ENCODE measurements around the gene MYO1G. TPM values are rescaled to one million over a fixed set of nuclear protein-coding genes. Genes with fewer than 3 reads are reported as not detected.

MYO1G gene
- total RNA-seq, 4 donors from 2014 or later, result 1.3 to 5.0 (median 2.6) TPM

DNA sequence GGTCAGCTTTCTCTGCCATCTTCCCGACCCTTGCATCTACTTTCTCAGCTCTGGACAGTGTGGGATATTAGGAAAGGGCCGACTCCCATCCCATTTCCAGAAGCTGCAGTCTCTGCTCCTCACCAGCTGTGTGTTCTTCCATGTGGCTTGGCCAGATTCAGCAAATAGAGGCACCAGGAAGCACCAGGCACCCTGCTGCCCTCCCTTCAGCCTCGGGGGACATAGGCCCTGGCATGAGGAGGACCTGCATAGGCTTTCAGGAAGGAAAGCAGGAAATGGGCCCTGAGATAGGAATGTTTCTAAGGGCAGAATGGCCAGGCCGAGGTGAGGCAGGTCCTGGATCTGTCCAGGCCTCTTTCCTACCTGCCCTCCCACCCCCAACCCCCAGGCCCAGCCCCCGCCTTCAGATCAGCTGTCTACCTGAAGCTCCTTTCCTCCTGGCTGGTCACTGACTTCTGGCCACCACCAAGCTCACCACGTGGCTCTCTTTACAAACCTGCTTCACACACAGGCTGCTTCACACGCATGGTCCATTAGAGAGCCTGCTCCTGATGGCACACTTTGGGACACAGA, 66.0 kb downstream of the MYO1G start:
- Histone ChIP-seq H3K27ac (peak overlapping the region in 1 of 4 donors; percentile 30), H3K36me3 (no peaks in the 10 kb centered on the region), H3K4me1 (peaks cover 7 to 19% (median 13%) of the 10 kb centered on the region in 3 donors), H3K27me3 (no peaks in the 10 kb centered on the region), H3K9me3 (no peaks in the 10 kb centered on the region), H3K4me3 (no peak overlapping the region)
- TF ChIP-seq, protein P1, sequence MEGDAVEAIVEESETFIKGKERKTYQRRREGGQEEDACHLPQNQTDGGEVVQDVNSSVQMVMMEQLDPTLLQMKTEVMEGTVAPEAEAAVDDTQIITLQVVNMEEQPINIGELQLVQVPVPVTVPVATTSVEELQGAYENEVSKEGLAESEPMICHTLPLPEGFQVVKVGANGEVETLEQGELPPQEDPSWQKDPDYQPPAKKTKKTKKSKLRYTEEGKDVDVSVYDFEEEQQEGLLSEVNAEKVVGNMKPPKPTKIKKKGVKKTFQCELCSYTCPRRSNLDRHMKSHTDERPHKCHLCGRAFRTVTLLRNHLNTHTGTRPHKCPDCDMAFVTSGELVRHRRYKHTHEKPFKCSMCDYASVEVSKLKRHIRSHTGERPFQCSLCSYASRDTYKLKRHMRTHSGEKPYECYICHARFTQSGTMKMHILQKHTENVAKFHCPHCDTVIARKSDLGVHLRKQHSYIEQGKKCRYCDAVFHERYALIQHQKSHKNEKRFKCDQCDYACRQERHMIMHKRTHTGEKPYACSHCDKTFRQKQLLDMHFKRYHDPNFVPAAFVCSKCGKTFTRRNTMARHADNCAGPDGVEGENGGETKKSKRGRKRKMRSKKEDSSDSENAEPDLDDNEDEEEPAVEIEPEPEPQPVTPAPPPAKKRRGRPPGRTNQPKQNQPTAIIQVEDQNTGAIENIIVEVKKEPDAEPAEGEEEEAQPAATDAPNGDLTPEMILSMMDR (IDR thresholded peaks at IDR 0.05), result no peak
- no peak for TF ChIP-seq POLR2A (IDR thresholded peaks at IDR 0.05)
- intact Hi-C loops (cut with DNase I), result no loop called here
- no peak for DNase-seq
- 31 to 38% methylated on average over 3 to 6 of the region's 7 CpGs for WGBS, 2 donors

Other genes with a start within 250 kb of the MYO1G start
- 10 to 100 TPM in 3 of 4 donors, 1 to 10 TPM in 1; 6.9 to 25.4 (median 18.3) TPM for gene ZMIZ2, start 230.2 kb downstream of the MYO1G start, total RNA-seq
- 1,000 to 10,000 TPM; 1,726 to 3,682 (median 2,875) TPM for gene PPIA, start 182.3 kb downstream of the MYO1G start, total RNA-seq
- gene H2AZ2, start 130.9 kb downstream of the MYO1G start, total RNA-seq, result 100 to 1,000 TPM in 2 of 4 donors, 10 to 100 TPM in 2; 65.2 to 124 (median 99.8) TPM
- gene PURB, start 93.5 kb downstream of the MYO1G start, total RNA-seq, result 10 to 100 TPM; 16.4 to 27.7 (median 21.5) TPM
- 10 to 100 TPM; 20.0 to 36.3 (median 24.9) TPM for gene CCM2, start 21.2 kb upstream of the MYO1G start, total RNA-seq
- gene NACAD, start 110.0 kb upstream of the MYO1G start, total RNA-seq, result 1 to 10 TPM in 1 of 4 donors, under 1 TPM in 2, not detected in 1; 0.04 to 1.9 (median 0.62) TPM
- gene TBRG4, start 132.7 kb upstream of the MYO1G start, total RNA-seq, result 10 to 100 TPM; 52.9 to 79.5 (median 65.4) TPM
- 10 to 100 TPM in 2 of 4 donors, 1 to 10 TPM in 2; 7.1 to 35.9 (median 13.2) TPM for gene RAMP3, start 178.8 kb upstream of the MYO1G start, total RNA-seq

All from esophagus squamous epithelium (tissue), 5 donors.